HG03045 (cell line): ENCODE data around the gene ADAM19.

ENCODE experiments used
- ATAC-seq: cut with Tn5 transposase; IDR thresholded peaks from one replicate; pipeline ENCODE4 v1.9.1; 2021; ENCODE audit warnings: mild to moderate bottlenecking, moderate library complexity; ENCODE audit not compliant: unreplicated experiment

The ADAM19 gene

GRCh38 chr5:157469073-157469472 lies 106.5 kb downstream of the ADAM19 start:
- no peak for ATAC-seq

GRCh38 chr5:157468293-157468965 lies 107.1 kb downstream of the ADAM19 start:
- ATAC-seq: no peak

GRCh38 chr5:157464519-157465171 lies 110.9 kb downstream of the ADAM19 start:
- ATAC-seq: peak; percentile 93

- no peak for ATAC-seq
These were observed 111.7 kb downstream of the ADAM19 start for GRCh38 chr5:157463621-157464518.

GRCh38 chr5:157463081-157463480 lies 112.5 kb downstream of the ADAM19 start:
- no peak for ATAC-seq

- ATAC-seq: no peak
These were observed 114.4 kb downstream of the ADAM19 start for GRCh38 chr5:157460921-157461792.

GRCh38 chr5:157459715-157460599 lies 115.6 kb downstream of the ADAM19 start, which contains the start of gene NIPAL4:
Gene NIPAL4, plus strand, starts transcription at chr5:157460213. Its CDS starts 108 bp downstream, at chr5:157460321.
- ATAC-seq: no peak

GRCh38 chr5:157458835-157459234 lies 116.7 kb downstream of the ADAM19 start:
- no peak for ATAC-seq

GRCh38 chr5:157457391-157457790 lies 118.2 kb downstream of the ADAM19 start:
- no peak for ATAC-seq

- ATAC-seq: no peak
These were observed 119.3 kb downstream of the ADAM19 start for GRCh38 chr5:157456301-157456700.

- ATAC-seq: no peak
These were observed 120.5 kb downstream of the ADAM19 start for GRCh38 chr5:157455057-157455456.

GRCh38 chr5:157454273-157454672 lies 121.3 kb downstream of the ADAM19 start:
- ATAC-seq: no peak

- ATAC-seq: no peak
These were observed 123.8 kb downstream of the ADAM19 start for GRCh38 chr5:157451806-157452205.

- no peak for ATAC-seq
These were observed 125.6 kb downstream of the ADAM19 start for GRCh38 chr5:157450024-157450423.

- ATAC-seq: no peak
These were observed 126.4 kb downstream of the ADAM19 start for GRCh38 chr5:157449011-157449723.

- no peak for ATAC-seq
These were observed 128.4 kb downstream of the ADAM19 start for GRCh38 chr5:157447201-157447637.

- no peak for ATAC-seq
These were observed 129.1 kb downstream of the ADAM19 start for GRCh38 chr5:157446412-157446935.

- no peak for ATAC-seq
These were observed 129.7 kb downstream of the ADAM19 start for GRCh38 chr5:157445745-157446411.
